Neural progenitor cell (in vitro differentiated cells): ENCODE results near the gene PRPF40A.

Experiments
- CTCF ChIP-seq: fragments of 200-600 bp; sonication (generic); IDR thresholded peaks from 2 replicates; pipeline ENCODE4 v1.5.1; 2017; ENCODE audit warnings: antibody characterized with exemption, mild to moderate bottlenecking
- EZH2 ChIP-seq: fragments of 200-600 bp; sonication (generic); IDR thresholded peaks from 2 replicates; pipeline ENCODE4 v1.6.1; 2017; ENCODE audit warnings: antibody characterized with exemption, mild to moderate bottlenecking, moderate library complexity
- EZH2phosphoT487 ChIP-seq: fragments of 200-600 bp; sonication (generic); IDR thresholded peaks from 2 replicates; pipeline ENCODE4 v1.6.1; 2017; ENCODE audit warnings: antibody characterized with exemption

GRCh38 chr2:152630466-152630865 is 86.8 kb downstream of the PRPF40A start:
- TF ChIP-seq CTCF (no peak), EZH2 (no peak), EZH2phosphoT487 (no peak)
